IPS-15b (cell line): ENCODE results near the gene CAMSAP2.
"Not testable (repeated sequence)": the region's sequence is repeated elsewhere in the genome, so short reads cannot be mapped to it uniquely, and the experiment has no call there.

Experiments used
- H3K27me3 ChIP-seq: one replicate; pipeline ENCODE4 v1.6.1; 2013; ENCODE audit warnings: low read length; ENCODE audit not compliant: control insufficient read depth, insufficient read depth
- H3K36me3 ChIP-seq: one replicate; pipeline ENCODE4 v1.6.1; 2013; ENCODE audit warnings: low read length; ENCODE audit not compliant: control insufficient read depth, insufficient read depth
- H3K4me1 ChIP-seq: one replicate; pipeline ENCODE4 v1.6.1; 2013; ENCODE audit warnings: mild to moderate bottlenecking, low read length; ENCODE audit not compliant: control insufficient read depth, insufficient read depth
- H3K4me3 ChIP-seq: one replicate; pipeline ENCODE4 v1.5.1; 2013; ENCODE audit warnings: low read depth, low read length
- H3K9ac ChIP-seq: one replicate; pipeline ENCODE4 v1.6.1; 2013; ENCODE audit warnings: low read depth, mild to moderate bottlenecking, low read length
- H3K9me3 ChIP-seq: one replicate; pipeline ENCODE4 v1.6.1; 2013; ENCODE audit warnings: mild to moderate bottlenecking, low read length; ENCODE audit not compliant: control insufficient read depth, insufficient read depth

The CAMSAP2 gene

GRCh38 chr1:200740571-200741208 is 2.0 kb downstream of the CAMSAP2 start:
- peaks cover 11% of the 10 kb centered on the region for H3K4me1 ChIP-seq
- H3K27me3 ChIP-seq, result peaks cover 10% of the 10 kb centered on the region
- H3K4me3 ChIP-seq, result peak overlapping the region; percentile 91
- no peak overlapping the region for H3K9ac ChIP-seq
- no peaks in the 10 kb centered on the region for H3K36me3 ChIP-seq
- H3K9me3 ChIP-seq, result no peaks in the 10 kb centered on the region

- H3K27me3 ChIP-seq, result peaks cover 10% of the 10 kb centered on the region
- no peaks in the 10 kb centered on the region for H3K36me3 ChIP-seq
- H3K9ac ChIP-seq, result no peak overlapping the region
- H3K4me1 ChIP-seq, result peaks cover 11% of the 10 kb centered on the region
- peak overlapping the region; percentile 19 for H3K4me3 ChIP-seq
- no peaks in the 10 kb centered on the region for H3K9me3 ChIP-seq
These were observed 3.0 kb downstream of the CAMSAP2 start for GRCh38 chr1:200741551-200742207.

- H3K9ac ChIP-seq, result no peak overlapping the region
These were observed 5.5 kb downstream of the CAMSAP2 start for GRCh38 chr1:200744143-200744542.

GRCh38 chr1:200749090-200749489 is 10.4 kb downstream of the CAMSAP2 start:
- Histone ChIP-seq H3K36me3 (no peaks in the 10 kb centered on the region), H3K4me3 (no peak overlapping the region), H3K9ac (no peak overlapping the region), H3K27me3 (no peaks in the 10 kb centered on the region), H3K4me1 (peaks cover 5% of the 10 kb centered on the region), H3K9me3 (no peaks in the 10 kb centered on the region)

More at GRCh38 chr1:200744143-200744542, 5.5 kb downstream of the CAMSAP2 start:
- no peaks in the 10 kb centered on the region for H3K27me3 ChIP-seq
- no peak overlapping the region for H3K4me3 ChIP-seq
- H3K36me3 ChIP-seq, result no peaks in the 10 kb centered on the region
- H3K4me1 ChIP-seq, result peaks cover 7% of the 10 kb centered on the region
- H3K9me3 ChIP-seq, result no peaks in the 10 kb centered on the region

GRCh38 chr1:200750749-200751148 is 12.1 kb downstream of the CAMSAP2 start:
- H3K4me1 ChIP-seq, H3K36me3 ChIP-seq, H3K9me3 ChIP-seq, H3K27me3 ChIP-seq, H3K4me3 ChIP-seq, H3K9ac ChIP-seq: not testable (repeated sequence)

GRCh38 chr1:200751717-200752116 is 13.0 kb downstream of the CAMSAP2 start:
- Histone ChIP-seq H3K4me3 (no peak overlapping the region), H3K9me3 (no peaks in the 10 kb centered on the region), H3K9ac (no peak overlapping the region), H3K4me1 (peaks cover 5% of the 10 kb centered on the region), H3K36me3 (no peaks in the 10 kb centered on the region), H3K27me3 (no peaks in the 10 kb centered on the region)

GRCh38 chr1:200753650-200754198 is 15.0 kb downstream of the CAMSAP2 start:
- no peak overlapping the region for H3K9ac ChIP-seq
- peaks cover 5% of the 10 kb centered on the region for H3K4me1 ChIP-seq
- H3K4me3 ChIP-seq, result no peak overlapping the region
- no peaks in the 10 kb centered on the region for H3K9me3 ChIP-seq
- no peaks in the 10 kb centered on the region for H3K27me3 ChIP-seq
- no peaks in the 10 kb centered on the region for H3K36me3 ChIP-seq

- no peak overlapping the region for H3K4me3 ChIP-seq
- H3K9me3 ChIP-seq, result no peaks in the 10 kb centered on the region
- peaks cover 7% of the 10 kb centered on the region for H3K4me1 ChIP-seq
- no peak overlapping the region for H3K9ac ChIP-seq
- no peaks in the 10 kb centered on the region for H3K36me3 ChIP-seq
- no peaks in the 10 kb centered on the region for H3K27me3 ChIP-seq
These were observed 16.8 kb downstream of the CAMSAP2 start for GRCh38 chr1:200755456-200755855.

- Histone ChIP-seq H3K4me1 (peaks cover 7% of the 10 kb centered on the region), H3K36me3 (no peaks in the 10 kb centered on the region), H3K27me3 (no peaks in the 10 kb centered on the region), H3K9ac (no peak overlapping the region), H3K4me3 (no peak overlapping the region), H3K9me3 (no peaks in the 10 kb centered on the region)
These were observed 23.4 kb downstream of the CAMSAP2 start for GRCh38 chr1:200762089-200762488.

- Histone ChIP-seq H3K4me3 (no peak overlapping the region), H3K9me3 (no peaks in the 10 kb centered on the region), H3K36me3 (peaks cover 3% of the 10 kb centered on the region), H3K9ac (no peak overlapping the region), H3K4me1 (no peaks in the 10 kb centered on the region), H3K27me3 (no peaks in the 10 kb centered on the region)
These were observed 28.6 kb downstream of the CAMSAP2 start for GRCh38 chr1:200767321-200767720.

- no peak overlapping the region for H3K9ac ChIP-seq
- H3K9me3 ChIP-seq, result no peaks in the 10 kb centered on the region
- no peak overlapping the region for H3K4me3 ChIP-seq
- peaks cover 3% of the 10 kb centered on the region for H3K36me3 ChIP-seq
- no peaks in the 10 kb centered on the region for H3K27me3 ChIP-seq
- H3K4me1 ChIP-seq, result no peaks in the 10 kb centered on the region
These were observed 33.2 kb downstream of the CAMSAP2 start for GRCh38 chr1:200771625-200772555.
